Progenitor cell of endocrine pancreas (in vitro differentiated cells): ENCODE data around the gene CELF1. TPM values are rescaled to one million over a fixed set of nuclear protein-coding genes. Genes with fewer than 3 reads are reported as not detected.

Source experiments
- DNase-seq: peaks from one replicate; pipeline ENCODE4 v3.0.0; 2021; ENCODE audit warnings: low spot score; ENCODE audit not compliant: unreplicated experiment
- H3K27ac Mint-ChIP-seq: 2 replicates; pipeline ENCODE4 v1.8.0; 2021; ENCODE audit warnings: mild to moderate bottlenecking, moderate library complexity, mixed read lengths
- H3K27me3 Mint-ChIP-seq: 2 replicates; pipeline ENCODE4 v1.8.0; 2021; ENCODE audit warnings: mixed read lengths
- H3K36me3 Mint-ChIP-seq: 2 replicates; pipeline ENCODE4 v1.8.0; 2022; ENCODE audit warnings: mixed read lengths; ENCODE audit not compliant: insufficient read depth
- H3K4me1 Mint-ChIP-seq: 2 replicates; pipeline ENCODE4 v1.8.0; 2021; ENCODE audit warnings: low read depth, mixed read lengths
- H3K4me3 Mint-ChIP-seq: 2 replicates; pipeline ENCODE4 v1.8.0; 2021; ENCODE audit warnings: low read depth, mild to moderate bottlenecking, moderate library complexity, mixed read lengths
- H3K9me3 Mint-ChIP-seq: 2 replicates; pipeline ENCODE4 v1.8.0; 2021; ENCODE audit warnings: low read depth, mixed read lengths
- CTCF ChIP-seq: fragments of 200-600 bp; sonication (generic); IDR thresholded peaks from one replicate; pipeline ENCODE4 v1.5.0; 2021; ENCODE audit warnings: antibody characterized with exemption, mild to moderate bottlenecking; ENCODE audit not compliant: unreplicated experiment
- total RNA-seq: library from RNA; stranded (reverse); gene quantifications from 2 replicates; pipeline ENCODE4 v1.2.1, GENCODE V29; 2021

Gene CELF1
- total RNA-seq, 1 donor from 2014 or later, result 161 TPM

DNA sequence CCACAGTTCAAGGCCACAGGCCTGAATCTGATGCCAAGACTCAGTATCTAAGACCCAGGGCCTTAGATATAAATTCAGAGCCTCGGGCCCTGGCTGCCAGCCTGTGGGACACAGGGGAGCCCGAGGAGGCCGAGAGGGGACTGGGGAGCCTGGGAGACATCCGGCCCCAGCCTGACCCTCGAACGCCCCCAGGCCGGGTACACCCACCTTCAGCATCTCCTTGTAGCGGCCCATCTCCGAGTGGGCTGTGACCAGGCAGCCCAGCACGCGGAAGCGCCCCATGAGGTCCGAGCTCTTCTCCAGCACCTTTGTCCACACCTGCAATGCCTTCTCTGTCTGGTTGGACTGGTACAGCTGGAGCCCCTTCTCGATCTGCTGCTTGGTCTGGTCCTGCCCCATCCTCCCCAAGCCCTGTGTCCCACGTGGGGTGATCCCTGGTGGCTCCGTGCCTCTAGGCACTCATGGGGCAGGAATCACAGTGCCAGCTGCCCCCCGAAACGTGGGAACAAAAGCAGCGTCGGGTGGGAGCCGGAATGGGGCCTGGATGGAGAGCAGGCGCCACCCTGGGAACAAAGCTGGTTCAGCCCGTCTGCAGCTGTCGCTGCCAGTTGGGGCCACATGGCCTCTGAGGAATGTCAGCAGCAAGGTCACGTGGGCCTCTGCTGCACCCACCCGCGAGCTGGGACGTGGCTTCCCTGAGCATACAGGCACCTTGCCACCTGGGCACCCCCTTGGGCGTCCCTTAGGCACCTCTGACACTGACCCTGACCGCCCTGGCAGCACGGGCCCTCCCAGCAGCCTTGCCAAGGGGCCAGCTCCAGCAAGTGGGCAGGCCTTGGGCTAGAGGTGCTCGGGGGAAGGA, 104.1 kb downstream of the CELF1 start, which contains the start of gene RAPSN:
TSS of gene RAPSN (minus strand) at position 571 of the 862 bp plus-strand sequence. CDS start at position 399, 172 bp downstream.
- H3K4me3 Mint-ChIP-seq, result no peak within 1 kb of the TSS
- no peaks in the 10 kb centered on the region for H3K9me3 Mint-ChIP-seq
- H3K36me3 Mint-ChIP-seq, result no peaks in the 10 kb centered on the region
- no peaks in the 10 kb centered on the region for H3K27me3 Mint-ChIP-seq
- no peaks in the 10 kb centered on the region for H3K4me1 Mint-ChIP-seq
- no peak for TF ChIP-seq CTCF
- DNase-seq, result no peak
- H3K27ac Mint-ChIP-seq, result no peak within 1 kb of the TSS

DNA sequence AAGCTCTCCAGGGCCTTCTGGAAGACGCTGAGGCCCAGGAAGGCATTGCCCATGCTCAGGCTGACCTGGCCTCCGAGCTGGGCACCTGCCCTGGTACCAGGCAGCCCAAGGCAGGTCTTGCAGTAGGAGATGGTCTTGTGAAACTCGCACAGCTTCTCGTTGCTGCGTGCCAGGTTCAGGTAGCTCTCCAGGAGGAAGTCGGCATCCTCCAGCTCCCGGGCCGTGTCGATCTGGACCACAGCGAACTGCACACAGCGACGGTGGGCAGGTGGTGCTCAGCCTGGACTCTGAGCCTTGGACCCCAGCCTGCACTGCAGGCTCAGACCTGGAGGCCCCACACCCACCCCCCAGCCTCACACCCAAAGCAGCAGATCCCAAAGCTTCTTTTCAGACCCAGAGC, 105.0 kb downstream of the CELF1 start:
- DNase-seq, result no peak

DNA sequence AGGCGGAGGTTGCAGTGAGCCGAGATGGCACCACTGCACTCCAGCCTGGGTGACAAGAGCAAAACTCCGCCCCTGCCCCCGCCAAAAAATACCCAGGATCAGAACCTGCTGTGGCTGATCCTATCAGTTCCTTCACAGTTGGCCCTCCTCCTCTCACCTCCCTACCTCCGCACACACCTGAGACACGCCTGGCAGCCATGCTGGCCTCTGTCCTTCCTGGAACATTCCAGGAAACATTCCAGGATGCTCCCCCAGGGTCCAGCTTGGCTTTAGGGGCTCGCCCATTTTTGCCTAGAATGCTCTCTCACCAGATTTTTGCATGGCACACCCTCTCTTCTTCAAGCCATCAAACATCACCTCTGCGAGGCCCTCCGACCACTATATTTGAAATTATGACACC, 106.1 kb downstream of the CELF1 start:
- no peak for DNase-seq
- Mint-ChIP-seq H3K36me3 (no peaks in the 10 kb centered on the region), H3K4me1 (no peaks in the 10 kb centered on the region), H3K9me3 (no peaks in the 10 kb centered on the region), H3K4me3 (no peak overlapping the region), H3K27ac (peak overlapping the region; percentile 6), H3K27me3 (no peaks in the 10 kb centered on the region)
- no peak for TF ChIP-seq CTCF

More for the DNA sequence above, 105.0 kb downstream of the CELF1 start:
- H3K36me3 Mint-ChIP-seq, result no peaks in the 10 kb centered on the region
- H3K4me1 Mint-ChIP-seq, result no peaks in the 10 kb centered on the region
- no peak for TF ChIP-seq CTCF
- H3K27me3 Mint-ChIP-seq, result no peaks in the 10 kb centered on the region
- no peaks in the 10 kb centered on the region for H3K9me3 Mint-ChIP-seq
- no peak overlapping the region for H3K4me3 Mint-ChIP-seq
- no peak overlapping the region for H3K27ac Mint-ChIP-seq

GRCh38 chr11:47445840-47446239, 107.1 kb downstream of the CELF1 start:
- TF ChIP-seq CTCF, result no peak
- Mint-ChIP-seq H3K27me3 (no peaks in the 10 kb centered on the region), H3K27ac (no peak overlapping the region), H3K9me3 (no peaks in the 10 kb centered on the region), H3K4me1 (no peaks in the 10 kb centered on the region), H3K36me3 (no peaks in the 10 kb centered on the region), H3K4me3 (no peak overlapping the region)
- no peak for DNase-seq

DNA sequence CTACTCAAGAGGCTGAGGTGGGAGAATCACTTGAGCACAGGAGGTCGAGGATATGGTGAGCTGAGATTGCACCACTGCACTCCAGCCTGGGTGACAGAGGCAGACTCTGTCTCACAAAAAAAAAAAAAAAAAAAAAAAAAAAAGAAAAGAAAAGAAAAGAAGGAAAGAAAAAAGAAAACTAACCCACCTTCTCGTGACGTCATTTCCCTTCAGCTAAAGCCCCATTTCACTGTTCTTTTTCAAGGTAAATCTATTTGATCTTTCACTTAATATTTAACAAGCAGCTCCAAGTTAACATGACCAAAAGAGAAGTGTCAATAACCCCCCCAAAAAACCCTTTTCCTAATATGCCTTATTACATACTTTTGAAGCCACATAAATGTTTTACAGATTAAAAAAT, 109.1 kb downstream of the CELF1 start:
- Mint-ChIP-seq H3K36me3 (no peaks in the 10 kb centered on the region), H3K27ac (no peak overlapping the region), H3K27me3 (no peaks in the 10 kb centered on the region), H3K4me1 (no peaks in the 10 kb centered on the region), H3K4me3 (no peak overlapping the region), H3K9me3 (no peaks in the 10 kb centered on the region)
- no peak for TF ChIP-seq CTCF
- no peak for DNase-seq
